ENCODE measurements around the gene MOB3B. TPM values are rescaled to one million over a fixed set of nuclear protein-coding genes. Genes with fewer than 3 reads are reported as not detected.

MOB3B gene
- total and polyA plus RNA-seq, 2 of the 13 experiments (the other 11 are each of a cell fraction or from before 2014, with no cell fraction given): 0.03 to 0.09 TPM

DNA sequence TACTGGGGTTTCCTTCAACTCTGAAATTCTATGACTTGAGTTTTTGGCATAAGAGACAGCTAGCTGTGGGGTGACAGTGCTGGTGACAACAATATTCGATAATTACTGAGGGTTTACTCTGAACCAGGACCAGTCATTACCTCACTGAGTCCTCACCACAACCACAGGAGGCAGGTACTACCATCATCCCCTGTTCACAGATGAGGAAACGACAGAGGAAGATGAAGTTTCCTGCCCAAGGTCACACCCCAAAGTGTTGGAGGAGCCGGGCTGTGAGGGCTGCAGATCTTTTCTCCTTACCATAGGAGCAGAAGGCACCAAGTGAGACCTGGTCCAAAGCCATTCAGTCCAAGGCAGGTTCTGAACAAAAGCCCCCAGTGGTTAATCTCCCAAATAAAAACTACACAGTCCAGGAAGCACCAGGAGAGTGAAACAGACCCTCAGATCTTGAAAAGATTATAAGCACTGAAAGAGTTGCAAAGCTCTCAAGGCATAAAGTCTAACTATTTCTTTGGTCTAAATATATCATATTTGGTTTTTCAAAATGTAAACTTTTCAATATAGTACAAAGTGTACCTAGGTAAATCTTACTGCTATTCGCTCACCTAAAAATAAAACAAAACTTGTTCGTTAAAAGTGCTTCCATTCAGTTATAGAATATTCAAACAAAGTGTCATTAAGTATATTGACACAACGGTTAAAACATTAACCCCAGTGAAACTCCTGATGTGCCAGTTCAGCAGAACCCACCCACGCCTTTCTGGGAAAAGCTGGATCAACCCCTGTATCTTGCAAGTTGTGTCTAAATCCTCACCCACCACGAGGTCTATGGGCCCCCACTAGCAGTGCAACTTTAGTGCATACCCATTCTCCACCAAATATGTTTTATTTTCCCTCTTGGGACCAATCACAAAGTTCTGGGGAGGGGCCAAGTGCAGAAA, 150.0 kb downstream of the MOB3B start (continued):
- TF ChIP-seq, protein P1, sequence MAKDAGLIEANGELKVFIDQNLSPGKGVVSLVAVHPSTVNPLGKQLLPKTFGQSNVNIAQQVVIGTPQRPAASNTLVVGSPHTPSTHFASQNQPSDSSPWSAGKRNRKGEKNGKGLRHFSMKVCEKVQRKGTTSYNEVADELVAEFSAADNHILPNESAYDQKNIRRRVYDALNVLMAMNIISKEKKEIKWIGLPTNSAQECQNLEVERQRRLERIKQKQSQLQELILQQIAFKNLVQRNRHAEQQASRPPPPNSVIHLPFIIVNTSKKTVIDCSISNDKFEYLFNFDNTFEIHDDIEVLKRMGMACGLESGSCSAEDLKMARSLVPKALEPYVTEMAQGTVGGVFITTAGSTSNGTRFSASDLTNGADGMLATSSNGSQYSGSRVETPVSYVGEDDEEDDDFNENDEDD (CRISPR knock-in tag; IDR thresholded peaks at IDR 0.05; ENCODE audit: borderline replicate concordance): no peak
- TF ChIP-seq, protein P2, sequence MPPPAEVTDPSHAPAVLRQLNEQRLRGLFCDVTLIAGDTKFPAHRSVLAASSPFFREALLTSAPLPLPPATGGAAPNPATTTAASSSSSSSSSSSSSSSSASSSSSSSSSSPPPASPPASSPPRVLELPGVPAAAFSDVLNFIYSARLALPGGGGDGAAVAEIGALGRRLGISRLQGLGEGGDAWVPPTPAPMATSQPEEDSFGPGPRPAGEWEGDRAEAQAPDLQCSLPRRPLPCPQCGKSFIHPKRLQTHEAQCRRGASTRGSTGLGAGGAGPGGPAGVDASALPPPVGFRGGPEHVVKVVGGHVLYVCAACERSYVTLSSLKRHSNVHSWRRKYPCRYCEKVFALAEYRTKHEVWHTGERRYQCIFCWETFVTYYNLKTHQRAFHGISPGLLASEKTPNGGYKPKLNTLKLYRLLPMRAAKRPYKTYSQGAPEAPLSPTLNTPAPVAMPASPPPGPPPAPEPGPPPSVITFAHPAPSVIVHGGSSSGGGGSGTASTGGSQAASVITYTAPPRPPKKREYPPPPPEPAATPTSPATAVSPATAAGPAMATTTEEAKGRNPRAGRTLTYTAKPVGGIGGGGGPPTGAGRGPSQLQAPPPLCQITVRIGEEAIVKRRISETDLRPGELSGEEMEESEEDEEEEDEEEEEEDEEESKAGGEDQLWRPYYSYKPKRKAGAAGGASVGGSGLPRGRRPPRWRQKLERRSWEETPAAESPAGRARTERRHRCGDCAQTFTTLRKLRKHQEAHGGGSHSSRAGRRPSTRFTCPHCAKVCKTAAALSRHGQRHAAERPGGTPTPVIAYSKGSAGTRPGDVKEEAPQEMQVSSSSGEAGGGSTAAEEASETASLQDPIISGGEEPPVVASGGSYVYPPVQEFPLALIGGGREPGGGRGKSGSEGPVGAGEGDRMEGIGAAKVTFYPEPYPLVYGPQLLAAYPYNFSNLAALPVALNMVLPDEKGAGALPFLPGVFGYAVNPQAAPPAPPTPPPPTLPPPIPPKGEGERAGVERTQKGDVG (CRISPR knock-in tag; IDR thresholded peaks at IDR 0.05; ENCODE audit: borderline replicate concordance): no peak
- peak; percentile 51 to 56 for TF ChIP-seq MAFK (conservative IDR thresholded peaks at IDR 0.05 in 1 of 2, IDR thresholded peaks at IDR 0.05 in 1 of 2; ENCODE audit: low read length in 2 of 2)
- TF ChIP-seq ZNF468 (CRISPR knock-in tag; IDR thresholded peaks at IDR 0.05): no peak
- 0 out of 2 replicates have a peak, but pooled peaks have one; percentile 48 for TF ChIP-seq MAFF (IDR thresholded peaks at IDR 0.05; ENCODE audit: low read depth, low read length)
- TF ChIP-seq FOXA1 (IDR thresholded peaks at IDR 0.05): no peak
- 0 out of 2 replicates have a peak, but pooled peaks have one; percentile 9 for TF ChIP-seq FOXA1 (CRISPR knock-in tag; IDR thresholded peaks at IDR 0.05)
- TF ChIP-seq ZNF598 (CRISPR knock-in tag; IDR thresholded peaks at IDR 0.05; ENCODE audit: borderline replicate concordance): no peak
- no peak for TF ChIP-seq KDM4B (CRISPR knock-in tag; IDR thresholded peaks at IDR 0.05)
- TF ChIP-seq ZNF670 (CRISPR knock-in tag; IDR thresholded peaks at IDR 0.05; ENCODE audit: borderline replicate concordance): no peak
- TF ChIP-seq ZNF883 (CRISPR knock-in tag; IDR thresholded peaks at IDR 0.05; ENCODE audit: not compliant biosample characterization): no peak
- TF ChIP-seq PAX8 (CRISPR knock-in tag; IDR thresholded peaks at IDR 0.05; ENCODE audit: borderline replicate concordance): no peak
- no peak for TF ChIP-seq SOX13 (IDR thresholded peaks at IDR 0.05)
- 0 out of 4 replicates have a peak, but pooled peaks of 1 of the 2 experiments have one; percentile 14 for TF ChIP-seq SOX13 (CRISPR knock-in tag; conservative IDR thresholded peaks at IDR 0.05 in 1 of 2, IDR thresholded peaks at IDR 0.05 in 1 of 2)
- TF ChIP-seq, protein P3, sequence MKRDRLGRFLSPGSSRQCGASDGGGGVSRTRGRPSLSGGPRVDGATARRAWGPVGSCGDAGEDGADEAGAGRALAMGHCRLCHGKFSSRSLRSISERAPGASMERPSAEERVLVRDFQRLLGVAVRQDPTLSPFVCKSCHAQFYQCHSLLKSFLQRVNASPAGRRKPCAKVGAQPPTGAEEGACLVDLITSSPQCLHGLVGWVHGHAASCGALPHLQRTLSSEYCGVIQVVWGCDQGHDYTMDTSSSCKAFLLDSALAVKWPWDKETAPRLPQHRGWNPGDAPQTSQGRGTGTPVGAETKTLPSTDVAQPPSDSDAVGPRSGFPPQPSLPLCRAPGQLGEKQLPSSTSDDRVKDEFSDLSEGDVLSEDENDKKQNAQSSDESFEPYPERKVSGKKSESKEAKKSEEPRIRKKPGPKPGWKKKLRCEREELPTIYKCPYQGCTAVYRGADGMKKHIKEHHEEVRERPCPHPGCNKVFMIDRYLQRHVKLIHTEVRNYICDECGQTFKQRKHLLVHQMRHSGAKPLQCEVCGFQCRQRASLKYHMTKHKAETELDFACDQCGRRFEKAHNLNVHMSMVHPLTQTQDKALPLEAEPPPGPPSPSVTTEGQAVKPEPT (CRISPR knock-in tag; IDR thresholded peaks at IDR 0.05; ENCODE audit: low read depth): no peak
- TF ChIP-seq, protein P4, sequence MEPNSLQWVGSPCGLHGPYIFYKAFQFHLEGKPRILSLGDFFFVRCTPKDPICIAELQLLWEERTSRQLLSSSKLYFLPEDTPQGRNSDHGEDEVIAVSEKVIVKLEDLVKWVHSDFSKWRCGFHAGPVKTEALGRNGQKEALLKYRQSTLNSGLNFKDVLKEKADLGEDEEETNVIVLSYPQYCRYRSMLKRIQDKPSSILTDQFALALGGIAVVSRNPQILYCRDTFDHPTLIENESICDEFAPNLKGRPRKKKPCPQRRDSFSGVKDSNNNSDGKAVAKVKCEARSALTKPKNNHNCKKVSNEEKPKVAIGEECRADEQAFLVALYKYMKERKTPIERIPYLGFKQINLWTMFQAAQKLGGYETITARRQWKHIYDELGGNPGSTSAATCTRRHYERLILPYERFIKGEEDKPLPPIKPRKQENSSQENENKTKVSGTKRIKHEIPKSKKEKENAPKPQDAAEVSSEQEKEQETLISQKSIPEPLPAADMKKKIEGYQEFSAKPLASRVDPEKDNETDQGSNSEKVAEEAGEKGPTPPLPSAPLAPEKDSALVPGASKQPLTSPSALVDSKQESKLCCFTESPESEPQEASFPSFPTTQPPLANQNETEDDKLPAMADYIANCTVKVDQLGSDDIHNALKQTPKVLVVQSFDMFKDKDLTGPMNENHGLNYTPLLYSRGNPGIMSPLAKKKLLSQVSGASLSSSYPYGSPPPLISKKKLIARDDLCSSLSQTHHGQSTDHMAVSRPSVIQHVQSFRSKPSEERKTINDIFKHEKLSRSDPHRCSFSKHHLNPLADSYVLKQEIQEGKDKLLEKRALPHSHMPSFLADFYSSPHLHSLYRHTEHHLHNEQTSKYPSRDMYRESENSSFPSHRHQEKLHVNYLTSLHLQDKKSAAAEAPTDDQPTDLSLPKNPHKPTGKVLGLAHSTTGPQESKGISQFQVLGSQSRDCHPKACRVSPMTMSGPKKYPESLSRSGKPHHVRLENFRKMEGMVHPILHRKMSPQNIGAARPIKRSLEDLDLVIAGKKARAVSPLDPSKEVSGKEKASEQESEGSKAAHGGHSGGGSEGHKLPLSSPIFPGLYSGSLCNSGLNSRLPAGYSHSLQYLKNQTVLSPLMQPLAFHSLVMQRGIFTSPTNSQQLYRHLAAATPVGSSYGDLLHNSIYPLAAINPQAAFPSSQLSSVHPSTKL (CRISPR knock-in tag; IDR thresholded peaks at IDR 0.05): peak; percentile 42; the same call in 1 of the 2 replicates
- no peak for TF ChIP-seq MIER3 (CRISPR knock-in tag; IDR thresholded peaks at IDR 0.05; ENCODE audit: borderline replicate concordance)
- TF ChIP-seq NRL (CRISPR knock-in tag; IDR thresholded peaks at IDR 0.05; ENCODE audit: borderline replicate concordance): no peak

All from HepG2 (cell line).